Measurements from ENCODE around the gene PPM1D. TPM values are rescaled to one million over a fixed set of nuclear protein-coding genes. Genes with fewer than 3 reads are reported as not detected.

Gene PPM1D
- total RNA-seq, 2 donors from 2014 or later = 13.7 to 17.8 TPM

DNA sequence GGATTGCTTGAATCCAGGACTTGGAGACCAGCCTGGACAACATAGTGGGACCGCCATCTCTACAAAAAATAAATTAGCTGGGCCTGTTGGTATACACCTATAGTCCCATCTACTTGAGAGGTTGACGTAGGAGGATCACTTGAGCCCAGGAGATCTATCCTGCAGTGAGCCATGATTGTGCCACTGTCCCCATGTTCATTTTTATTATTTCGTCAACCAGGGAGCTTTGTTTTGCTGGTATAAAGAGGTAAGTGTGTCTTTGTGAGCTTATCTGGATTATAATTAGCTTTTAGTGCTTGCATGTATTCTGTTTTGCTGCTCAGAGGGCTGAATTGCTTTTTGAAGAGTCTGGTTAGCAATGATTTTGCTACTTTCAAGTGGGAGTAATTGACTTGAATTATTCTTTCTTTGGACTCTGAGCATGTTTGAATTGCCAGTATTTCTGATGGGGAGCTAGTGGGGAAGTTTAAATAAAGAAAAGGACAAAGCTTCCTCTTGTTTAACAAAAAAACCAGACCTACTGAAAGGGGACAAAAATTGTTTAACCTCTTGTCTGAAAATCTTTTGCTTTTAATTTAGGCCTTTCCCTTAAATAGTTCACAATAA, 46.0 kb downstream of the PPM1D start:
- Histone ChIP-seq H3K27ac (no peak overlapping the region), H3K9me3 (no peaks in the 10 kb centered on the region), H3K4me3 (no peak overlapping the region), H3K27me3 (replicated peaks; ENCODE audit: insufficient read depth) (no peaks in the 10 kb centered on the region), H3K4me1 (ENCODE audit: control insufficient read depth in 1 of 2, low read depth in 2 of 2) (no peaks in the 10 kb centered on the region), H3K36me3 (peaks cover 20% of the 10 kb centered on the region)
- no peak for ATAC-seq (ENCODE audit: insufficient number of reproducible peaks, low FRiP score, low read depth)
- TF ChIP-seq, protein P1, sequence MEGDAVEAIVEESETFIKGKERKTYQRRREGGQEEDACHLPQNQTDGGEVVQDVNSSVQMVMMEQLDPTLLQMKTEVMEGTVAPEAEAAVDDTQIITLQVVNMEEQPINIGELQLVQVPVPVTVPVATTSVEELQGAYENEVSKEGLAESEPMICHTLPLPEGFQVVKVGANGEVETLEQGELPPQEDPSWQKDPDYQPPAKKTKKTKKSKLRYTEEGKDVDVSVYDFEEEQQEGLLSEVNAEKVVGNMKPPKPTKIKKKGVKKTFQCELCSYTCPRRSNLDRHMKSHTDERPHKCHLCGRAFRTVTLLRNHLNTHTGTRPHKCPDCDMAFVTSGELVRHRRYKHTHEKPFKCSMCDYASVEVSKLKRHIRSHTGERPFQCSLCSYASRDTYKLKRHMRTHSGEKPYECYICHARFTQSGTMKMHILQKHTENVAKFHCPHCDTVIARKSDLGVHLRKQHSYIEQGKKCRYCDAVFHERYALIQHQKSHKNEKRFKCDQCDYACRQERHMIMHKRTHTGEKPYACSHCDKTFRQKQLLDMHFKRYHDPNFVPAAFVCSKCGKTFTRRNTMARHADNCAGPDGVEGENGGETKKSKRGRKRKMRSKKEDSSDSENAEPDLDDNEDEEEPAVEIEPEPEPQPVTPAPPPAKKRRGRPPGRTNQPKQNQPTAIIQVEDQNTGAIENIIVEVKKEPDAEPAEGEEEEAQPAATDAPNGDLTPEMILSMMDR (IDR thresholded peaks at IDR 0.05) = no peak
- DNase-seq (ENCODE audit: low spot score) = no peak

DNA sequence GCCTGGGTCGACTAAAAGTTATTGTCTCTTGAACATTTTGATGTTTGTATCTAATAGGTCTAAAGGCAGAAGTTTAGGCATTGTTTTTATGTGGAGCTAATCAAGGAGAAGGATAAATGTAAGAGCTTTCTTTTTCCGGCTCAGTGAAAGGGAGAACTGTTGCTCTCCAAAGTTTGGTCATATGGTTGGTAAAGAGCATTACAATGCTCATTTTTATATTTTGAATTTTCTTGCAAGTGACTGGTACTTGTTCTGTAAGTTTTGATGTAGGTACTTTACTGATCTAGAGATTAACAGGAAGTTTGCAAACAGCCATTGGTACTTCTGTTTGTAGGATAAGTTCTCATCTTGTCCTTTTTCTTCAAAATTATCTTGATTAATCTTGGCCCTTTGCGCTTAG, 46.7 kb downstream of the PPM1D start:
- Histone ChIP-seq H3K27ac (no peak overlapping the region), H3K4me1 (ENCODE audit: control insufficient read depth in 1 of 2, low read depth in 2 of 2) (no peaks in the 10 kb centered on the region), H3K4me3 (no peak overlapping the region), H3K9me3 (no peaks in the 10 kb centered on the region), H3K36me3 (peaks cover 20% of the 10 kb centered on the region), H3K27me3 (replicated peaks; ENCODE audit: insufficient read depth) (no peaks in the 10 kb centered on the region)
- TF ChIP-seq, protein P1 (IDR thresholded peaks at IDR 0.05) = no peak
- DNase-seq (ENCODE audit: low spot score) (no peak), ATAC-seq (ENCODE audit: insufficient number of reproducible peaks, low FRiP score, low read depth) (no peak)

DNA sequence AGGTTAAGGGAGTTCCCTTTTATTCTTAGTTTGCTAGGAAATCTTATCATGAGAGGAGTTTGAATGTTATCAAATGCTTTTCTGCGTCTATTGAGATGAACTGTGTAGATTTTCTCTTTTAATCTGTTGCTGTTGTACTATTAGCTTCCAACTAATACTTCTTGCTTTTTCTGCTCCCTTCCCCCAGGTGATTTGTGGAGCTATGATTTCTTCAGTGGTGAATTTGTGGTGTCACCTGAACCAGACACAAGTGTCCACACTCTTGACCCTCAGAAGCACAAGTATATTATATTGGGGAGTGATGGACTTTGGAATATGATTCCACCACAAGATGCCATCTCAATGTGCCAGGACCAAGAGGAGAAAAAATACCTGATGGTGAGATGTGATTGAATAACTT, 47.7 kb downstream of the PPM1D start:
- no peak overlapping the region for H3K4me3 ChIP-seq

DNA sequence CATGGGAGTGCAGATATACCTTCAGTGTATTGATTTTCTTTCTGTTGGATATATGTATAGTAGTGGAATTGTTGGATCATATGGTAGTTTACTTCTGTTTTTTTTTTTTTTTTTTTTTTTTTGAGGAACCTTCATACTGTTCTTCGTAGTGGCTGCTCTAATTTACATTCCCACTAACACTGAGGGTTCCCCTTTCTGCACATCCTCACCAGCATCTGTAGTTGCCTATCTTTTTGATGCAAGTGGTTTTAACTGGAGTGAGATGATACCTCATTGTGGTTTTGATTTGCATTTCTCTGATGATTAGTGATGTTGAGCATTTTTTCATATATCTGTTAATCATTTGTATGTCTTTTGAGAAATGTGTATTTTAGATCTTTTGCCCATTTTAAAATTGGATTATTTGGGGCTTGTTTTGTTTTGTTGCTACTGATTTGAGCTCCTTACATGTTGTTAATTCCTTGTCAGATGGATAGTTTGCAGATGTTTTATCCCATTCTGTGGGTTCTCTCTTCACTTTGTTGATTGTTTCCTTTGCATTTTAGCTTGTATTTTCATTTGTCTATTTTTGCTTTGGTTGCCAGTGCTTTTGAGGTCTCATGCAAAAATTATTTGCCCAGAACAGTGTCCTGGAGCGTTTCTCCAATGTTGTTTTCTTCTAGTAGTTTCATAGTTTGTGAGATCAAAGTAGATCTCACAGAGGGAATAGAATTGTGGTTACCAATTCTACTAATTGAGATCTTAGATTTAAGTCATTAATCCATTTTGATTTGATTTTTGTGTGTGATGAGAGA, 52.7 kb downstream of the PPM1D start:
- TF ChIP-seq, protein P1 (IDR thresholded peaks at IDR 0.05) = no peak
- no peak overlapping the region for H3K4me3 ChIP-seq
- no peaks in the 10 kb centered on the region for H3K27me3 ChIP-seq (replicated peaks; ENCODE audit: insufficient read depth)
- no peaks in the 10 kb centered on the region for H3K9me3 ChIP-seq
- DNase-seq (ENCODE audit: low spot score) = no peak
- no peak for ATAC-seq (ENCODE audit: insufficient number of reproducible peaks, low FRiP score, low read depth)
- H3K4me1 ChIP-seq (ENCODE audit: control insufficient read depth in 1 of 2, low read depth in 2 of 2) = no peaks in the 10 kb centered on the region
- no peak overlapping the region for H3K27ac ChIP-seq
- peaks cover 28% of the 10 kb centered on the region for H3K36me3 ChIP-seq

More for the DNA sequence above, 47.7 kb downstream of the PPM1D start:
- no peaks in the 10 kb centered on the region for H3K9me3 ChIP-seq
- H3K4me1 ChIP-seq (ENCODE audit: control insufficient read depth in 1 of 2, low read depth in 2 of 2) = no peaks in the 10 kb centered on the region
- TF ChIP-seq, protein P1 (IDR thresholded peaks at IDR 0.05) = no peak
- no peak for DNase-seq (ENCODE audit: low spot score)
- H3K36me3 ChIP-seq = peaks cover 20% of the 10 kb centered on the region
- H3K27ac ChIP-seq = no peak overlapping the region
- no peaks in the 10 kb centered on the region for H3K27me3 ChIP-seq (replicated peaks; ENCODE audit: insufficient read depth)
- ATAC-seq (ENCODE audit: insufficient number of reproducible peaks, low FRiP score, low read depth) = no peak

DNA sequence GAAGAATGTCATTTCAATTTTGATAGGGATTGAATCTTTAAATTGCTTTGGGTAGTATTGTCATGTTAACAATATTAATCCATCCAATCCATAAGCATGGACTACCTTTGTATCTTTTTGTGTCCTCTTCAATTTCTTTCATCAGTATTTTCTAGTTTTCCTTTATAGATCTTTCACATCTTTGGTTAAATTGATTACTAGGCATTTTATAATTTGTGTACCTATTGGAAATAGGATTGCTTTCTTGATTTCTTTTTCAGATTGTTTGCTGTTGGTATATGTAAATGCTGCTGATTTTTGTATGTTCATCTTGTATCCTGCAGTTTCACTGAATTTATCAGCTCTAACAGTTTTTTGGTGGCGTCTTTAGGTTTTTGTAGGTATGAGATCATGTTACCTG, 53.6 kb downstream of the PPM1D start:
- ATAC-seq (ENCODE audit: insufficient number of reproducible peaks, low FRiP score, low read depth) = no peak
- no peaks in the 10 kb centered on the region for H3K4me1 ChIP-seq (ENCODE audit: control insufficient read depth in 1 of 2, low read depth in 2 of 2)
- no peaks in the 10 kb centered on the region for H3K9me3 ChIP-seq
- H3K27me3 ChIP-seq (replicated peaks; ENCODE audit: insufficient read depth) = no peaks in the 10 kb centered on the region
- no peak overlapping the region for H3K4me3 ChIP-seq
- H3K36me3 ChIP-seq = peaks cover 29% of the 10 kb centered on the region
- TF ChIP-seq, protein P1 (IDR thresholded peaks at IDR 0.05) = no peak
- DNase-seq (ENCODE audit: low spot score) = no peak
- H3K27ac ChIP-seq = no peak overlapping the region

Measured in thoracic aorta (tissue), 2 donors.